ENCODE data around the gene MOB1A.
"Not testable (repeated sequence)": the region's sequence is repeated elsewhere in the genome, so short reads cannot be mapped to it uniquely, and the experiment has no call there.

The MOB1A gene

GRCh38 chr2:74221091-74221490 is 42.4 kb upstream of the MOB1A start:
- no peak overlapping the region for H3K9ac ChIP-seq
- peaks cover 0 to 72% (median 12%) of the 10 kb centered on the region in 11 experiments; a peak in 15 of 22 replicates for H4K20me1 ChIP-seq
- no peaks in the 10 kb centered on the region for H3K9me3 ChIP-seq (replicated peaks in 1 of 11)
- TF ChIP-seq Cebpa-rat (IDR thresholded peaks at IDR 0.05), result no peak
- no peak overlapping the region for H3K4me3 ChIP-seq
- no peaks in the 10 kb centered on the region for H3K27me3 ChIP-seq
- H3K27ac ChIP-seq, result no peak overlapping the region
- peaks cover 4 to 43% (median 18%) of the 10 kb centered on the region in 10 experiments; a peak in 16 of 20 replicates for H3K4me1 ChIP-seq
- peaks cover 49 to 69% (median 57%) of the 10 kb centered on the region in 11 experiments for H3K36me3 ChIP-seq
- peak overlapping the region in 2 of 11 experiments; percentile 61 to 72; a peak in 2 of 22 replicates for H3K4me2 ChIP-seq

DNA sequence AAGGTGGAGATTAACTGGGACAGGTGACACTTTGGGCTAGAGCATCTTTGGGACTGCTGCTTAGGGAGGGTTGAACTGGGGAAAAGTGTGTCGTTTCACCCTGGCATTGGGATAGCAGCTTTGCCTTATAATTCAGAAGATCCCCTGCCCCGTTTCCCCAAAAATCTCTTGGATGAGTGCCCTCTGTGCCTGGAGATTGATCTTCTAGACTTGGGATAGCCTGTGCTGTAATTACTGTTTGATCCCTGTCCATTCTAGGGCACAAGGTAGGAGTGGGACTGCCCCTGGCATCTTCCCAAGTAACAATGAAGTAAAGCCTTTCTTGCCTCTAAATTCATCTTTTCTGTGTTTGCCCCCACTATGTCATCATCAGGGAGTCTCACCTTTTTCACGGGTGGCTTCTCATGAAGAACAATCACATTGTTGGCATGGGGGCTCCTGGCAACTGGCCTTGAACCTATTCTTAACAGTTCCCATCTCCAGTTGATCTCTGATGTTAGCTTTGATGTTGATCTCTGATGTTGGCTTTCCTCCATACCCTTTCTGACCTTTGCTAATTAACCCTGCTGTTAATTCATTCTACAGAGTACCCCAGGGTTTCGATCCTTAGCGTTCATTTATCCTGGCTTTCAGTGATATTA is 41.3 kb upstream of the MOB1A start:
- Histone ChIP-seq H3K36me3 (peaks cover 60 to 80% (median 68%) of the 10 kb centered on the region in 11 experiments), H3K4me1 (peaks cover 0 to 41% (median 14%) of the 10 kb centered on the region in 10 experiments; a peak in 11 of 20 replicates), H3K4me3 (no peak overlapping the region), H3K9me3 (replicated peaks in 1 of 11) (no peaks in the 10 kb centered on the region), H3K4me2 (no peak overlapping the region), H3K27me3 (no peaks in the 10 kb centered on the region), H4K20me1 (peaks cover 0 to 83% (median 14%) of the 10 kb centered on the region in 11 experiments; a peak in 16 of 22 replicates), H3K9ac (no peak overlapping the region), H3K27ac (no peak overlapping the region)
- no peak for TF ChIP-seq Cebpa-rat (IDR thresholded peaks at IDR 0.05)

DNA sequence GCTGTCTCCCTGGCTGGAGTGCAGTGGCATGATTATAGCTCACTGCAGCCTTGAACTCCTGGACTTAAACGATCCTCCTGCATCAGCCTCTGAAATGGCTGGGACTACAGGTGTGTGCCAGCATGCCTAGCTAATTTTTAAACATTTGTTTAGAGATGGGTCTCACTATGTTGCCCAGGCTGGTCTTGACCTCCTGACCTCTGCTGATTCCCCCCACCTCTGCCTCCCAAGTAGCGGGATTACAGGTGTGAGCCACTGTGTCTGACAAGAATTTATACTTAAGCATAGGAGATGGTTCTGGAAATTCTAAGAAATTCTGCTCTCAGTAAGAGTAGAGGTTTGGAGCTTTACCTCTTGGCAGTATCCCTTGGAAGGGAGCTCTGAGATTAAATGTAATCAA is 38.0 kb upstream of the MOB1A start:
- Histone ChIP-seq H3K36me3 (peaks cover 89 to 100% (median 93%) of the 10 kb centered on the region in 11 experiments), H3K9me3 (replicated peaks in 1 of 11) (no peaks in the 10 kb centered on the region), H4K20me1 (peaks cover 4 to 95% (median 30%) of the 10 kb centered on the region in 11 experiments; a peak in 17 of 22 replicates), H3K4me1 (peaks cover 0 to 7% (median 0%) of the 10 kb centered on the region in 10 experiments; a peak in 4 of 20 replicates), H3K27ac (no peak overlapping the region), H3K4me2 (no peak overlapping the region), H3K4me3 (no peak overlapping the region), H3K9ac (no peak overlapping the region), H3K27me3 (no peaks in the 10 kb centered on the region)
- no peak for TF ChIP-seq Cebpa-rat (IDR thresholded peaks at IDR 0.05)

GRCh38 chr2:74215771-74216170 is 37.1 kb upstream of the MOB1A start:
- H3K27ac ChIP-seq, H3K9ac ChIP-seq: not testable (repeated sequence)
- peaks cover 89 to 100% (median 94%) of the 10 kb centered on the region in 11 experiments for H3K36me3 ChIP-seq

DNA sequence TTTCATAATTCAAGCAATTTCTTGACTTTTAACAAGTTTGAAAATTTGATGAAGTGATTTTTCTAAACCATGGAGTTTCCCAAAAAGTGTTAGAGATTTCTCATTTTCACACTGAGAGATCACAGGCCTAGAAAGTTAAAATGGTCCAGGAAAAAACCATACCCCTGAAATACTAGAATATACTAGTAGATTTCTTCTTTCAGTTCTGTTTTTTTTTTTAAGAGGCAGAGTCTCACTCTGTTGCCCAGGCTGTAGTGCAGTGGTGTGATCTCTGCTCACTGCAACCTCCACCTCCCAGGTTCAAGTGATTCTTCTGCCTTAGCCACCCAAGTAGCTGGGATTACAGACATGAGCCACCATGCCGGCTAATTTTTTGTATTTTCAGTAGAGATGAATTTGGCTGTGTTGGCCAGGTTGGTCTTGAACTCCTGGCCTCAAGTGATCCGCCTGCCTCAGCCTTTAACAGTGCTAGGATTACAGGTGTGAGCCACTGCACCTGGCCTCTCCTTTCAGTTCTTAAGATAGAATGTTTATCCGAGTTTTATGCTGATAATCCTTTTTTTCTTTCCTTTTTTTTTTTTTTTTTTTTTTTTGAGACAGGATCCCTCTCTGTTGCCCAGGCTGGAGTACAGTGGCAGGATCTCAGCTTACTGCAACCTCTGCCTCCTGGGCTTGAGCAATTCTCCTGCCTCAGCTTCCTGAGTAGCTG is 34.2 kb upstream of the MOB1A start:
- no peaks in the 10 kb centered on the region for H3K9me3 ChIP-seq (replicated peaks in 1 of 11)
- no peaks in the 10 kb centered on the region for H3K27me3 ChIP-seq
- peaks cover 97 to 100% (median 99%) of the 10 kb centered on the region in 11 experiments for H3K36me3 ChIP-seq
- H3K4me1 ChIP-seq, result no peaks in the 10 kb centered on the region
- 0 out of 22 replicates have a peak overlapping the region, but pooled peaks of 1 of the 11 experiments have one; percentile 2 for H3K9ac ChIP-seq
- TF ChIP-seq Cebpa-rat (IDR thresholded peaks at IDR 0.05), result no peak
- no peak overlapping the region for H3K4me2 ChIP-seq
- no peak overlapping the region for H3K27ac ChIP-seq
- no peak overlapping the region for H3K4me3 ChIP-seq
- peaks cover 13 to 98% (median 58%) of the 10 kb centered on the region in 11 experiments; a peak in 21 of 22 replicates for H4K20me1 ChIP-seq

More at GRCh38 chr2:74215771-74216170, 37.1 kb upstream of the MOB1A start:
- H3K4me1 ChIP-seq; H3K9me3 ChIP-seq (replicated peaks in 1 of 11); H3K4me2 ChIP-seq; H3K4me3 ChIP-seq; H3K27me3 ChIP-seq: not testable (repeated sequence)
- H4K20me1 ChIP-seq, result peaks cover 4 to 95% (median 34%) of the 10 kb centered on the region in 11 experiments; a peak in 17 of 22 replicates

DNA sequence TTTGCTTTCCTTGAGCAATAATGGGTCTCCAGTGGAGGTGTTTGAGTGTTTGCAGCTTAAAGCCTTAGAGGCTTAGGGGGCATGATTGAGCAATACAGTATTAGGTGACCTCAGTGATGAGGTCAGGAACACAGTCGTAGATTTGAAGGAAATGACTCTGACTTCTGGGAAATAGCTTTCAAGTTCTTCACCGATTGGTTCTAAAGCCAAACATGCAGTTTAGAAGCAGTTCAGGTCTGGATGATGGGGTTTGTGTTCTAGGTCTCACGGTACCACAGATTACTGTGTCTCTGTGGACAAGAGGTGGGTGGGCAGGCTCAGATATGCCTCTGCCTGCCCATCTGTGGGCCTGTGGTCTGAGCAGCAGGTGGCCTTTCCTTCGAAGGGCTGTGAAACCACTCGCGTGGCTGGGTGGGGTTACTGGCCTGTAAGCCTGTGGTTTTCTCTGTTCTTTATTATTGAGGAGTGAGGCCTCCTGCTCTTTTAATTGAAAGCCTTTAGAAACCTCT is 27.6 kb upstream of the MOB1A start:
- Histone ChIP-seq H3K4me1 (peaks cover 38 to 64% (median 49%) of the 10 kb centered on the region in 10 experiments), H3K27ac (peak overlapping the region; percentile 45 to 84 (median 65)), H3K4me2 (peak overlapping the region; percentile 50 to 93 (median 75)), H3K27me3 (no peaks in the 10 kb centered on the region), H4K20me1 (peaks cover 71 to 100% (median 93%) of the 10 kb centered on the region in 11 experiments), H3K9me3 (replicated peaks in 1 of 11) (no peaks in the 10 kb centered on the region), H3K36me3 (peaks cover 81 to 100% (median 99%) of the 10 kb centered on the region in 11 experiments), H3K4me3 (peak overlapping the region in 4 of 10 experiments; percentile 6 to 24 (median 12); a peak in 2 of 20 replicates), H3K9ac (peak overlapping the region; percentile 28 to 73 (median 58); a peak in 20 of 22 replicates)
- TF ChIP-seq Cebpa-rat (IDR thresholded peaks at IDR 0.05), result peak in 9 of 11 experiments; percentile 12 to 87 (median 80); a peak in 15 of 22 replicates

- peaks cover 77 to 100% (median 96%) of the 10 kb centered on the region in 11 experiments for H4K20me1 ChIP-seq
- peak overlapping the region in 4 of 10 experiments; percentile 6 to 31 (median 12); a peak in 4 of 20 replicates for H3K4me3 ChIP-seq
- peaks cover 44 to 71% (median 55%) of the 10 kb centered on the region in 10 experiments for H3K4me1 ChIP-seq
- peak overlapping the region; percentile 45 to 84 (median 65); a peak in 21 of 22 replicates for H3K27ac ChIP-seq
- H3K27me3 ChIP-seq, result no peaks in the 10 kb centered on the region
- no peak for TF ChIP-seq Cebpa-rat (IDR thresholded peaks at IDR 0.05)
- peaks cover 74 to 100% (median 96%) of the 10 kb centered on the region in 11 experiments for H3K36me3 ChIP-seq
- H3K9me3 ChIP-seq (replicated peaks in 1 of 11), result no peaks in the 10 kb centered on the region
- H3K9ac ChIP-seq, result peak overlapping the region; percentile 20 to 73 (median 58); a peak in 17 of 22 replicates
- peak overlapping the region; percentile 50 to 93 (median 75) for H3K4me2 ChIP-seq
Observed at GRCh38 chr2:74205596-74205995, 26.9 kb upstream of the MOB1A start.

DNA sequence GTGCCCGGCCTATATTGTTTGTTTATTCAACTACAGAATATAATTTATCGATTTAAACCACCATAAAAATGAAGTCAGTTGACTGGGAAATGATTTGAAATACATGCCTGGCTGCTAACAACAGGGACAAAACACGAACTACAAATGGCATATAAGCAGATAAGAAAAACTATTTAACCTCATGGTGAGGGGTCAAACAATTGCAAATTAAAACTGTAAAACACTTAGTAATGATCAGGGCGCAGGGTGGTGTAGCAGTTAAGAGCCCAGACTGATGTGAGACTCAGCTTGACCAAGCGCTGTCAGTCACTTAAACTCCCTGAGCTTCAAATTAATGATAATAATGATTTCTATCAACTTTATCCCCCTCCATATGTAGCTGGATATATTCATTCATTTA is 26.4 kb upstream of the MOB1A start:
- H3K4me2 ChIP-seq, result peak overlapping the region; percentile 50 to 93 (median 75)
- peaks cover 69 to 97% (median 91%) of the 10 kb centered on the region in 11 experiments for H3K36me3 ChIP-seq
- peaks cover 49 to 76% (median 60%) of the 10 kb centered on the region in 10 experiments for H3K4me1 ChIP-seq
- TF ChIP-seq Cebpa-rat (IDR thresholded peaks at IDR 0.05), result no peak
- no peaks in the 10 kb centered on the region for H3K9me3 ChIP-seq (replicated peaks in 1 of 11)
- H3K27ac ChIP-seq, result peak overlapping the region; percentile 16 to 84 (median 65); a peak in 21 of 22 replicates
- peak overlapping the region in 3 of 10 experiments; percentile 6 to 31 (median 18); a peak in 2 of 20 replicates for H3K4me3 ChIP-seq
- H3K9ac ChIP-seq, result peak overlapping the region in 10 of 11 experiments; percentile 27 to 73 (median 60); a peak in 13 of 22 replicates
- H4K20me1 ChIP-seq, result peaks cover 82 to 100% (median 100%) of the 10 kb centered on the region in 11 experiments
- no peaks in the 10 kb centered on the region for H3K27me3 ChIP-seq
